NCI-H2081 treated with DMSO at 0.1 percent for 48 hours (cell line): Measurements from ENCODE around the gene YBX3.
A peak's percentile ranks its signal among the peaks of the same experiment; 100 is the strongest.
"Not testable (repeated sequence)": the region's sequence is repeated elsewhere in the genome, so short reads cannot be mapped to it uniquely, and the experiment has no call there.

ENCODE experiments used
- DNase-seq: peaks from one replicate; lab custom pipeline; 2025; lab: John Stamatoyannopoulos, UW

YBX3 gene

GRCh38 chr12:10722905-10723746, at the start of gene YBX3:
Gene YBX3, minus strand, starts transcription at chr12:10723323. Its CDS starts 212 bp downstream, at chr12:10723111.
- no peak for DNase-seq

GRCh38 chr12:10771132-10771733, 48.1 kb upstream of the YBX3 start:
- no peak for DNase-seq

GRCh38 chr12:10759657-10760056, 36.5 kb upstream of the YBX3 start:
- DNase-seq = no peak

- no peak for DNase-seq
Measured at GRCh38 chr12:10756194-10756593, 33.1 kb upstream of the YBX3 start.

- DNase-seq = no peak
Measured at GRCh38 chr12:10753059-10753458, 29.9 kb upstream of the YBX3 start.

GRCh38 chr12:10750385-10750727, 27.2 kb upstream of the YBX3 start:
- no peak for DNase-seq

GRCh38 chr12:10749700-10750384, 26.7 kb upstream of the YBX3 start:
- DNase-seq = peak; percentile 74

GRCh38 chr12:10747730-10748129, 24.6 kb upstream of the YBX3 start:
- DNase-seq = no peak

GRCh38 chr12:10743420-10743819, 20.3 kb upstream of the YBX3 start:
- not testable (repeated sequence) for DNase-seq

- no peak for DNase-seq
Measured at GRCh38 chr12:10741845-10742244, 18.7 kb upstream of the YBX3 start.

GRCh38 chr12:10740182-10740581, 17.1 kb upstream of the YBX3 start:
- no peak for DNase-seq

GRCh38 chr12:10739157-10740118, 16.3 kb upstream of the YBX3 start:
- DNase-seq = no peak

- DNase-seq = no peak
Measured at GRCh38 chr12:10737249-10737648, 14.1 kb upstream of the YBX3 start.

- no peak for DNase-seq
Measured at GRCh38 chr12:10736463-10736862, 13.3 kb upstream of the YBX3 start.

- no peak for DNase-seq
Measured at GRCh38 chr12:10735428-10735827, 12.3 kb upstream of the YBX3 start.

- DNase-seq = no peak
Measured at GRCh38 chr12:10732549-10732948, 9.4 kb upstream of the YBX3 start.

- DNase-seq = no peak
Measured at GRCh38 chr12:10732066-10732465, 8.9 kb upstream of the YBX3 start.

- DNase-seq = no peak
Measured at GRCh38 chr12:10730559-10730958, 7.4 kb upstream of the YBX3 start.

- DNase-seq = no peak
Measured at GRCh38 chr12:10728091-10728490, 5.0 kb upstream of the YBX3 start.

- DNase-seq = no peak
Measured at GRCh38 chr12:10726945-10727344, 3.8 kb upstream of the YBX3 start.

GRCh38 chr12:10725003-10725402, 1.9 kb upstream of the YBX3 start:
- no peak for DNase-seq

GRCh38 chr12:10722502-10722904, 620 bp downstream of the YBX3 start:
- DNase-seq = no peak
